Lower leg skin (tissue), 3 donors: ENCODE measurements around the gene CLIP2.

Experiments used
- POLR2A ChIP-seq, 2 donors: fragments of 450-650 bp; IDR thresholded peaks; one replicate each; pipeline ENCODE4 v1.6.1; 2016 to 2017; ENCODE audit warnings: antibody characterized with exemption in 2 of 2, mild to moderate bottlenecking in 1 of 2, moderate library complexity in 1 of 2
- TF ChIP-seq, protein P1 (sequence below), 3 donors: fragments of 450-650 bp; IDR thresholded peaks; one replicate each; pipeline ENCODE4 v1.5.1; 2016; ENCODE audit warnings: antibody characterized with exemption in 3 of 3, mild to moderate bottlenecking in 3 of 3, moderate library complexity in 2 of 3

DNA sequence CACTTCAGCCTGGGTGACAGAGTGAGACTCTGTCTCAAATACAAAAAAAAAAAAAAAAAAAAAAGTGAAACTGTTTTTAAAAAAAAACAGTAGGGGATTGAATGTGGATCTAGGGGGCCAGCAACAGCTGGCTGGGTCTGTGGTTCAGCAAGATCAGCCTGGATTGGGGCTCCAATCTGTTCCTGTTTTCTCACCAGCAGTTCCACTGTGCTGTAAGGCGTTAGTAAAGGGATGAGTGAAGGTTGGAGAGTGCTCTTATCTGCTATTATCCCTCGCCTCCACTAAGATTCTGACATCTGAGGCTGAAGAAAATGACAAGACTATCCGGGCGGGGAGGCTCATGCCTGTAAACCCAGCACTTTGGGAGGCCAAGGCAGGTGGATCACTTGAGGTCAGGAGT, 122.8 kb downstream of the CLIP2 start:
- no peak for TF ChIP-seq POLR2A (IDR thresholded peaks at IDR 0.05)
- TF ChIP-seq, protein P1, sequence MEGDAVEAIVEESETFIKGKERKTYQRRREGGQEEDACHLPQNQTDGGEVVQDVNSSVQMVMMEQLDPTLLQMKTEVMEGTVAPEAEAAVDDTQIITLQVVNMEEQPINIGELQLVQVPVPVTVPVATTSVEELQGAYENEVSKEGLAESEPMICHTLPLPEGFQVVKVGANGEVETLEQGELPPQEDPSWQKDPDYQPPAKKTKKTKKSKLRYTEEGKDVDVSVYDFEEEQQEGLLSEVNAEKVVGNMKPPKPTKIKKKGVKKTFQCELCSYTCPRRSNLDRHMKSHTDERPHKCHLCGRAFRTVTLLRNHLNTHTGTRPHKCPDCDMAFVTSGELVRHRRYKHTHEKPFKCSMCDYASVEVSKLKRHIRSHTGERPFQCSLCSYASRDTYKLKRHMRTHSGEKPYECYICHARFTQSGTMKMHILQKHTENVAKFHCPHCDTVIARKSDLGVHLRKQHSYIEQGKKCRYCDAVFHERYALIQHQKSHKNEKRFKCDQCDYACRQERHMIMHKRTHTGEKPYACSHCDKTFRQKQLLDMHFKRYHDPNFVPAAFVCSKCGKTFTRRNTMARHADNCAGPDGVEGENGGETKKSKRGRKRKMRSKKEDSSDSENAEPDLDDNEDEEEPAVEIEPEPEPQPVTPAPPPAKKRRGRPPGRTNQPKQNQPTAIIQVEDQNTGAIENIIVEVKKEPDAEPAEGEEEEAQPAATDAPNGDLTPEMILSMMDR (IDR thresholded peaks at IDR 0.05): no peak
